GM21825 (cell line): ENCODE data around the gene MYLK.

Source experiments
- ATAC-seq: cut with Tn5 transposase; IDR thresholded peaks from one replicate; pipeline ENCODE4 v1.9.1; 2021; ENCODE audit warnings: mild to moderate bottlenecking, moderate library complexity; ENCODE audit not compliant: unreplicated experiment

Gene MYLK

DNA sequence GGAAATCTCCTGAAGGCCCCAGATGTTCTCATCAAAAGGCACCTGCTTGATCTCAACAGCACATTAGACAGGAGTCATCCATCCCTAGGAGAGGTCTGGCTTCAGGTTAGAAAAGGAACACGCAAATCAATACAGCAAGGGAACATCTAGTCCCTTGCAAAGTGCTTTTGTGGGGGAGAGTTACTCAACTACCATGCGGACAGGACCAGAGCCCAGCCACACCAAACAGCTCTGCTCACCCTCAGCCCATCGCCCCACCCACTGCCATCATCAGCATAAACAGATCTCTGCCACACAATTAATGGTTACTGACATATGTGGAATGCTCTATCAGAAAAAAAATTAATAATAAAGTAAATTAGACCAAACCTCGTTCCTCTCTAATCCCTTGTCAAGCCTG, 85.6 kb downstream of the MYLK start:
- ATAC-seq: no peak

DNA sequence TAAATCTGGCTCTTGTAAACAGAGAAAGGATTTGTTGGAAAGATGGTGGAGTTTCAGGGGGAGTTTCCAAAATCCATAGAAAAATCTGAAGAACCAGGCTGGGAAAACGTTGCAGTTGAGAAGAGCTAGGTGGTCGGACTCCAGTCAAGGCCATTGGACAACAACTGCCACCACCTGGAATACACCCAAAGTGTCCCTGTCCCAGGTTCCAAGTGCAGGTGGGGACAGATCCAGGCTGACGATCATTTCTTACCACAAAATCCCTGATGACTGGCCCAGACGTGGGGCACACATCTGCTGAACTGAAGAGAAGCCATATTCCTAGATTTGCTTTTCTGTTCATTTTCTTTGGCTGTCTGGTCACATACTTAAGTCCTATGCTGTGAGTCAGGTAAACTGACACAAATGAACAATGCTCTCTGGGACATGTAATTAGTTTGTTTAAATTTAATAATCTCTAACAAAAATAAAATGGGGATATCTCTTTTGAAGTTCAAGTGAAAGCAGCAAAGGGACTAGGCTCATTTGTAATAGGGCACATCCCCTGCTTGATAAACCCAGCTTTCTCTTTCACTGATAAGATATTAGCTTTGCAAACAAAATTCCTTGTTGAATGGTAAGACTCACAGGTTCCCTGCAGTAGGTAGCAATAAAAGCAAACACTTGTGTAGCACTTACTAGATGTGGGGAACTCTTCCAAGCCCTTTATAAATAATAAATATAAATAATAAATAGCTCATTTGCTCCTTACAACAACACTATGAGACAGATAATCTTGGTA, 88.5 kb downstream of the MYLK start:
- ATAC-seq: no peak

DNA sequence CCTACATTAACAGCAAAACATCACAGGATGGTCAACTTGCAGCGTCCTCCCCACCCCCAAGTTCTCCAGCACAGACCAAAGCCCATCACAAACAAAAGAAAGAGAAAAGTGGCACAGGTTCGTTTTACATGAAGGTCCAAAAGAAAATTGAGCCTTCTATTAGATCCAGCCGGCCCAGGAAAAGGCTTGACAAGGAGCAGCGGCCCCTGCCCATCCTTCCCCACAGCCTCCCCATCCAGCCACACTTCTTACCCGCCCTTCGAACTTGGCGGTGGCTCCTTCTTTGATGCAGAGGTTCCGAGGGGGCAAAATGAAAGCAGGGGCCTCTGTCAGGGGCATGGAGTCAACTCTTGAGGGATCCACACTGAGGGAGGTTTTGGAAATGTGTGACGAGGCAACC, 90.7 kb downstream of the MYLK start:
- no peak for ATAC-seq

DNA sequence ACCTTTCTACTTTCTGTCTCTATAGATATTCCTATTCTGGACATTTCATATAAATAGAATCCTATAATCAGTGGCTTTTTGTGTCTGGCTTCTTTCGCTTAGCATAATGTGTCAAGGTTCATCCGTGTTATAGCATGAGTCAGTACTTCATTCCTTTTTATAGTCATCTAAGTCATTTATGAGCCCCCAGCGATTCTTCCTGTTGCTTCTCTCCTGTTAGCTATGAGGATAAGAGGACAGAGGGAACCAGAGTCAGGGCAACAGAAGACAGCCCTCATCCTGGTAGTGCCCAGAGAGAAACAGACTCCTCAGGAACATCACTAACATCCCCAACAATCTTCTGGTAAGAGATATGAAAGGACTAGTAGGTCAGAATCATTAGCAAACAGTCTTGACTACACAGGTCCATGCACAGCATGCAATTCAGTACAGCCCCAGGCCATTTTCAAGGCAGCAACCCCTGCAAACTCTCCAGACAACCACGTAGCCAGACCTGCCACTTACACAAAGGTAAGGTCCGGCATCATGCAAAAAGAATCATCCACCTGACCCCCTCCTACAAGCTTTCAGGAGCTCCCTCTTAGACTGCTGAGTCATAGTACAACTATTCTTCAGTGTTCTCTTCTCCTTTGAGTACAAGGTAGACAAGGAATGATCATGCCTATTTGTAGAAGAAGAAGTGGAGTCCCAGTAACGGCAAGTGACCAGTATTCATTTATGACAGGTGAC, 91.5 kb downstream of the MYLK start:
- no peak for ATAC-seq

DNA sequence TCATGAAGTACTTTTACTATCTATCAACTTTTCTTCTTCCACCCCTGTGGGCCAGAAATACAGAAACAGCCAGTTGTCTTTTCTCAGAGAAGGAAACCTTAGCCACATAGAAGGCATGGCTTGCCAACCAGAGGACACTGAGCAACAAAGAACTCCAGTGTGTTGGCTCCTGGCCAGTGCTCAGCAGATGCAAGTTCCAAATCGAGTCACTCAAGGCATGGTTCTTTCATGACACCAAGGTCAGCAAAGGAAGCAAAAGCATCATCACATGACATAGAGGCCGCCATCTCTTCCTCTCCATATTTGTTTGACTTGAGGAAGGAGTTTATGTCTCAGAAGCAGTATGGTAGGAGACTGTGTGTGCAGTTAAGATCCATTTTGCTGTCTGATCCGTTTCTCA, 92.2 kb downstream of the MYLK start:
- no peak for ATAC-seq

DNA sequence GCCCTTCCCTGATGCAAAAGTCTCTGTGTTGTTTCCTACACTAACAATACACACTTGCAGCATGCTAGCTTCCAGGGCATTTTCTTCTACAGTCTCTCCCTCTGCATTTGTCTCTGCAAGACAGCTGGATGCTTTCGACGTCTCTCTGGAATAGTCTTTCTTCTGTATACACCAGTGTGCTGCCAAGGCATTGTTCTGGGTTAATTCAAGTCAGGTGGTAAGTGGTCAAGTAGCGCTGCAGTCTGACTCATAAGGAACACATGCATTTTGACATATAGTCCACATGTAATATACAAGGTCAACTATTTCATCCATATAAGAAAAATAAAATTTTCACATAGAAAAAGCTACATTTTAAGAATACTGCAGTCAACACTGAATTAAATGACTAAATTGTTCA, 92.7 kb downstream of the MYLK start:
- ATAC-seq: no peak

DNA sequence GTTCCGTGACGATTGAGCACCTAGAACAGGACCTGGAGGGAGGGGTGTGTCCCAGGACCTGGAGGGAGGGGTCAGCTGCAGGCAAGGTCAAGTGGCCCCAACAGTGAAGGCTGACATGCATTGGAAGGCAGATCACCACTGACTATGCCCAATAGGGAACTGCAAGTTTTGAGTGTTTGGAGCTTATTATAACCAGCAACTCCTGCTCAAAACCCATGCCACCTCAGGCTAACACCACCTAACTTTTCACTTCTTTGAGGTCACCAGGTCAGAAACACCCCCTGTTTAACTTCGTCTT, 93.1 kb downstream of the MYLK start:
- no peak for ATAC-seq

DNA sequence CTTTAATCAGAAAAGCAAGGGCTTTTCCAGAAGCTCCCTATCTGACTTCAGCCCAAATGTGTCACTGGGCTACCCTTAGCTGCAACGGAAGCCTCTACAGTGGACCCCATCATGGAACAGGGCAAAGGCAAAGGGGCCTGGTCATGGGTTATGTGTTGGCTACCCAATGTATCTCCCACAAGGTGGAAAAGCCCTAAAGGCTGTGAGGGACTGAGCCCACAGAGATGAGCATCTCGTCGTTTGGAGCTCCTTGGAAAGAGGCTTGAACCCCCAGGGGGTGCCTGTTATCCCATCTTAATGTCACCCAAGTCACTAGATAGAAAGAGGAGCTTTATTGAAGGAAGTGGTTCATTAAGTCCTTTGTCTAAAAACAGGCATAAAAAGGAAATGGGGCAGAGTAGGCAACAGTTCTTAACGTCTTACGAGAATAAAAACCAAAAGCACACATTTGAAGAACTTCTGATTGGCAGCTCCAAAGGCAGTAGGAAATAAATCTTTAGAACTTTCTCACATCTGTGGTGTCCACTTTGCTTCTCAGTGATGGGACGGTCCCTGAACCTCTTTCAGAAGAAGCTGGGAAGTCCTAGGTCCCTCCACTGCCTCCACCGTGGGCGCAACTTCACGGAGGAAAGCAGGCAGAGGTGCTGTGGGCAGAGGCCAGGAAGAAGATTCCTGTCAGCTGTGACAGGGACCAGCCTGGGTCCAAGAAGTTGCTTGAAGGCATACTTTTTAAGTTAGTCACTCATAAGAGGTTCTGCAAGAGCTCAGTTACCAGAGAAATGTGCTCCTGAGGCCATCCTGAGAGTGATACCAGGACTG, 93.7 kb downstream of the MYLK start:
- ATAC-seq: no peak

DNA sequence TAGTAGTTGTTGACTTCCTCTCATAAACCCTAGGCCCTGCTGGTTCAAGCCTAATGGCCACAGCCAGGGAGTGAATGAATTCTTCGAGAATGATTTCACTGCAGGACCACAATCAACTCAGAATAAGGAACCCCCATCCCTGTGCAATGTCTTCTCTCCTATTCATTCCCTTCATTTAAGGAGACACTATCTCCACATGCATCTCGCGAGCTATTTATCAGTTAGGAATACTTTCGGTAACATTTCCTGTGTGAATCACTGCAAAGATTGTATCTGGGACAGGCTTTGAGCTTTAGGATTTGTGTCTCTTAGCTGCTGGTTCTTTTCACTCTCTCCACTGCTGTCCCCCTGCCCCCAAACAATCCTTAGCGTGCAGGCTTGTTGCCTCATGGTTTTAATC, 94.4 kb downstream of the MYLK start:
- ATAC-seq: no peak

DNA sequence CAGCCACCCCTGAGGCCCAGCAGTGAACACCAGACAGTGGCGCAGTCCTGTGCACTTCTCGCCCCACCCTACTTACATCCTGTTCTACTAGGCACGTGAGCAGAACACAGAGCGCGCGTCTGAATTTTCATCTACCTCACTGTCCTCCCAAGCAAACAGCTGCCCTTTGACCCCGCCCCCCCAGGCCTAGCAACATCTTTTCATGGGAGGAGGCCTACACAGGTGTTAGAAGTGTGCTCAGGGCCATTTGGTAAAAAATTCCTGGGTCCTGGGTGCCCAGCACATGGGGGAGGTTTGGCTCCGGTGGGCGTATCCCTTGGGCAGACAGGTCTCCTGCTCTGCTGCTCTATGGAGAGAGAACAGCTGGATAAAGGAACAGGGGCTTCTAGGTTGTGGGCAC, 95.0 kb downstream of the MYLK start:
- no peak for ATAC-seq

DNA sequence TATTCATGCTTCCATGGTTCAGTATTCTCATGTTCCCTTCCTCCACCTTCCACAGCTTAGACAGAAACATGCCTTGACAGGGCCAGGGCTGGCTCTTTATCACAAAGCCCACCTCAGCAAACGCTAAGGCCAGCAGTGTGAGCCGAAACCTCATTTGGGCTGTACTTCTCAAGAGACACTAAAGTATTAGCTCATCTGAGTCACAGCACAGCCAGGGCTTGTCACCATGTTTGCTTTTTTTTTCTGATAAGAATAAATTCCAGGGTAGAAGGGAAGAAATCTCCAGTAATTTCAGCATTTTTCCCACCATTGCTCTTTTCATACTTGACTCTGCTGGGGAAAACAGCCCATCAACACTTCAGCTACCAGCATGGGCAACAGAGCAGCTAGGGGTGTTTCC, 95.4 kb downstream of the MYLK start:
- no peak for ATAC-seq

DNA sequence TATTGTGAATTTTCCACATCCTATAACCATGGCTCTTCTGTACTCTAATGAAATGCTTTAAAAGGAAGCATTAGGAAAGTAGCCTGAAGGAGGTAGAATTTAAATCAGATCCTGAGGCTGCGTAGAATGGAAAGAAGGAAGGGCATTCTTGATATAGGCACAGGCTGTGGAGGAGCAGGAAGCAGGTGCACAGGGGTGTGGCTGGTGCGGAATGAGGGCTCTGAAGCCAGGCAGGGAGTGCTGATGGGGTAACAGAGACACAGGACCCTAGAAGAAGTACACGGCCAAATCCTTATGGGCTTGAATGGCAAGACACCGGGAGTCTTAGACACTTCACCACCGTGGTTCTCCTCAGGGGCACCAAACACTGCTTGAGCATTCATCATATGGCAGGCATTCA, 97.0 kb downstream of the MYLK start:
- no peak for ATAC-seq

DNA sequence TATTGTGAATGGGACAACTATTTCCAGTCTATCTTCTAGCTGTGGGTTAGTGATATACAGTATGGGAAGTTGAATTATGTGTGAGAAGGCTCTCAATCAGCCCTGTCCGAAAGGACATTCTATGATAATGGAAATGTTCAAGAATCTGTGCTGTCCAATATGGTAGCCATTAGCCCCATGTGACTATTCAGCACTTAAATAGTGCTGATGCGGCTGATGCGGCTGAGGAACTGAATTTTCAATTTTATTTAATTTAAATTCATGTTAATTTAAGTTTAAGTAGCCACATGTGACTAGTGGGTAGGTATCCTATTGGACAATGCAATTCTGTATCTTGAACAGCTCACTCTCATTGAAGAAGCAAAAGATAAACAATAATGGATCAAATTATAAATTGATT, 98.5 kb downstream of the MYLK start:
- no peak for ATAC-seq

DNA sequence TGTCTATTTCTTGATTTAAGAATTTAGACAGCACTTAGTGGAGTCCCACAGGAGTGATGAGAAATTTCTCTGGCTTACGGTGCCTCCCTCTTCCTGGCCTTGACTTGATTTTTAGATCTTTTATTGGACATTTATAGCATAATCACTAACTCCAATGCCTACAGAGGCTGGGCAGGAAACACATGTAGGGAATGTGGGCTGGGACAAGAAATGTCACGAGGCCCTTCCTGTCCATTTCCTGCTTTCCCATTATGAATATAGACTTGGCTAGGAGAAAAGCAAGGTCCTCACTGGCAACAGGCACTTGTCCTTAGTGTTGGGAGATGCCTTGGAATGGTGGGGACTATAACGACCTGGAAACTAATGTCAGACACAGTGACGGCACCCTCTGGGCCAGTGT, 100.3 kb downstream of the MYLK start:
- no peak for ATAC-seq

DNA sequence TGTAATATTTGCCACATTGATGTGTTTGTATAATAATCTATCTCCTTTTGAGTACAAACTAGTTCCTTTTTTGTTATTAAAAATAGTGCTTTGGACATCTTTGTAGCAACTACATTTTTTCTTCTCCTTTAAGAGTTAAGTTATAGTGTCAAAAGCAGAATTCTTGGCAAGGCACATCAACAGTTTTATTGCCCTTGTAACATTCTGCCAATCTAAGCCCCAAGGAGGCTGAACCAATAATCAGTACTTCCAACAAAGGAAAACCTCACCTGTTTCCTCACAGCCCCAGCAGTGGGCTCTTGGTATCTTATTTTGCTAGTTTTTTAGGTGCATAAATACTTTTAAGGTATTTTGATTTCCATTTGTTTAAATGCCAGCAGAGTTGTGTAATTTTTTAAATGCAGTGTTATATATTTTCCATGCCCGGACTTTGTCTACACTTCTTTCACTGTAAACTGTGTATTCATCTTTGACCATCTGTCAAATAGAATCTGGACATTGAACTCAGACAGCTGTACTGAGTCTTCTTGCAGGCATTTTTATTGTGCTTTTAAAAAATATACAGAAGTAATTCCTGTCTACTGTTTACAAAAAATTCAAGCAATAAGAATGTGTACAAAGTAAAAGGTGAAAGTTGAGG, 101.0 kb downstream of the MYLK start:
- ATAC-seq: no peak

DNA sequence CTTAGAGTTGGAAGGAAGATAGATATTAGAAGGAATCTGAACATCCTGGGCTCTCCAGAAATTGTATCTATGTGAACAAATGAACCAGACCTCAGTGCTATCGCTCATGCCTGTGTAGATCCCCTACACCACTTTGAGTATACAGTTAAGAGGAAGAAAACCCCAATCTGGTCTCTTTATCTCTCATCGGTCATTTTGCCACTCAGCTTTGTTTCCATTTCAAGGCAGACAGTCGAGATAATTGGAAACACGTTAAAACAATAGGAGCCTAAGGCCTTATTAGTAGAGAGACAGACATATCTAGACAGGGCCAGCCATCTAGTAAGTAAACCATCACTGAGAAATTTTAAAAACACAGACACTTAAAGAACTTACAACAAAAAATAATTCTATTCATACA, 101.6 kb downstream of the MYLK start:
- ATAC-seq: no peak

DNA sequence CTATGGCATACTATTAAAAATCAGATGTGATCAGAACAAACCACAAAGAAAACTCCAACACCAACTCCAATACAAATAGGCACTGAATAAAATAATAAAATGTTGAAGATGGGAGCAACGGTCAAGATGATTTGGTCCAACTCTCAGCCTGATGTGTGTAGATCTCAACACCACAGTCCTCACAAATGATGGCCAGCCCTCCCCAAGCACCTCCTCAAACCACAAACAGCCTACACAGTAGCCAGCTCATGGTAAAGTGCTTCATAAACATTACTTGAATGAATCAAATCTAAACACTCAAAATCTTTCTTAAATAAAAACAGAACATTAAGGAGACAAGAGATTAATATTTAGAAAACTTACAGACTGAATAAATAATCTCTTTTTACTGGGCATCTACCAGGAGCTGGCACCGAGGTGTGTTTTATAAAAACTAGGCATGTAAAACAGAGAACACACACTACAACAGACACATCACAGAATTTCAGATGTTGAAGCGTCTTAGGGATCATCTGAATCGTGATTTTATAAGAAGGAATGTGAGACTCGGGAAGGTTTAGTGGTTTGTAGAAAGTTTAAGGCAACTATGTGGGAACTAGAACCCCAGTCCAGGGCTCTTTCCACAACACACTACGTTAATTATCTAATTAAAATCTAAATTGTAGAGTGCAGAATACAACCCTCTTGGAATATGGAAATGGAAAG, 102.4 kb downstream of the MYLK start:
- ATAC-seq: no peak

DNA sequence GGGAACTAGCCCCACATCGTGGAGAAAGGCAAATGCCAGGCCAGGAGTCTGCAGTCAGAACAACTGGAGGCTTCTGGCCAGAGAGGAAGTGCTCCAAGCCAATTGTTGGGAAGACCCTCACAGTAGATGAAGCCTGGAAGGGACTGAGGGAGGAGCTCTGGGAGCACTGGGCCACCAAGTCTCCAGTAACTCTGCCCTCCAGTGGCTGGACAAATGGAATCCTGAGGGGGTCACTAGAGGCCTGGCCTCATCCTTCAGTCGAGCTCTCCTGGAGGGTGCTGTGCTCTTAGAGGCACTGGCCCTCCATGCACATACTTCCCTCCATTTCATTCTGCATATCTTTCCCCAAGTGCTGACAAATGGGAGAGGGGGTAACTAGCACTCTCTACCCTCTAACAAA, 103.0 kb downstream of the MYLK start:
- ATAC-seq: no peak

DNA sequence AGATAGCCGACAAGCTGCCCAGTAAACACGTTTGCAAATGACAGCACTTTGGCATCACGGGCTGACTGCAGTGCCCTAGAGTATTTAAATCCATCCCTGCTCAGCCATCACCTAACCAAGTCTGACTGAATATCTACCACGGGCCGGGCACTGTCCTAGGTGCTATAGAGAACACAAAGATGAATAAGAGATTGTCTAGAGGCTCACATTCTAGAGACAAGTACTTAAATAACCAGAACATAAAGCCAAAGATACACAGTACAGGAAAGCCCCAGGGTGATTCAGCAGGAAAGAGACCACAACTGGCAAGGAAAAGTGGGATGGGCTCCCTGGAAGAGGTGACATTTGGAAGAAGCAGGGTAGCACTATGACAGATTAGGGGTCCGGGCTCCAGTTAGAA, 103.5 kb downstream of the MYLK start:
- no peak for ATAC-seq

DNA sequence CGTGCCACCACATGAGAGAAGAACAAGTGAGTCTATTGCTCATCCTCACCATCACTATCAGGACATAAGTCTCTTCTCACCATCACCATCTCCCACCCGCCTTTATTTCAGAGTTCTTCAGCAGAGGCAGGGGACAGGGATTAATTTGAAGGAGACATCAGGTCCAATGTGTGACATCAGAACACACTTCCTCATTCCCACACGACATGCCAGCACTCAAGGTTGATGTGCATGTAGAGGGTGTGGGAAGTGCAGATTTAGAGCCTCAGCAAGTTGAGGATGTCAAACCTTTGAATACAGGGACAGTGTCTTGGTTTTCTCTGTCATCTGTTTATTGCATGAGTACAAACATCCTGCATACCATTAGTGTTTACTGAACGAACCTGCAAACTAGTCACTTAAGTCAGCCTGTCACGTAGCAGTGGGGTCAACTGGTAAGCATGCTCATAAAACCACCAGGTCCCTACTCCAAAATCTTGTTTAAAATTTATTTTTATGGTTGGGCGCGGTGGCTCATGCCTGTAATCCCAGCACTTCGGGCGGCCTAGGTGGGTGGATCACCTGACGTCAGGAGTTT, 104.4 kb downstream of the MYLK start:
- ATAC-seq: no peak
